Upper lobe of left lung (tissue), 4 donors: ENCODE results near the gene FBXL17.

Experiments
- EP300 ChIP-seq, 4 donors: sonication (generic); formaldehyde crosslinking; IDR thresholded peaks; one replicate each; pipeline ENCODE4 v1.5.1; 2017; ENCODE audit warnings: antibody characterized with exemption in 4 of 4, control low read depth in 2 of 4
- TF ChIP-seq, protein P1 (sequence below), 6 experiments: fragments of 450-650 bp in 4 of 6; fragments of 200-600 bp in 2 of 6; sonication (generic) in 2 of 6; IDR thresholded peaks; one replicate each; pipeline ENCODE4 v1.5.1; 2016 to 2019; ENCODE audit warnings: antibody characterized with exemption in 6 of 6

DNA sequence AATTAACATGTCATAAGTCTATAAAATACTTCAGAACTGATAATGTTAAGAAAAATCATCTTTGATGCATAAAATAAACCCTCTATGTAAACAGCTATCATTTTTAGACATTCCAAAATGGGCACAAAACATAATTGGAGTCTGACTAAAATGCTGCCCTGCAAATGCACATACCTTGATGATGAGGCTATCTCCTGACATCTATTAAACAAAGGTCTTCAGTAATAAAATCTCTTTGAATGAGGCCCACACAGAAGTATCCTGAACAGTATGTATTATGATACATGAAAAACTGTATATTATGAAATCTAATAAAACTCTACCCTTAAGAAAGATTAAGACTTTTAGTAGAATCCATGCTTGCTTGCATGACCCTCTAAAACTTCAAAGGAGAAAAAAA lies 66.1 kb downstream of the FBXL17 start:
- TF ChIP-seq, protein P1, sequence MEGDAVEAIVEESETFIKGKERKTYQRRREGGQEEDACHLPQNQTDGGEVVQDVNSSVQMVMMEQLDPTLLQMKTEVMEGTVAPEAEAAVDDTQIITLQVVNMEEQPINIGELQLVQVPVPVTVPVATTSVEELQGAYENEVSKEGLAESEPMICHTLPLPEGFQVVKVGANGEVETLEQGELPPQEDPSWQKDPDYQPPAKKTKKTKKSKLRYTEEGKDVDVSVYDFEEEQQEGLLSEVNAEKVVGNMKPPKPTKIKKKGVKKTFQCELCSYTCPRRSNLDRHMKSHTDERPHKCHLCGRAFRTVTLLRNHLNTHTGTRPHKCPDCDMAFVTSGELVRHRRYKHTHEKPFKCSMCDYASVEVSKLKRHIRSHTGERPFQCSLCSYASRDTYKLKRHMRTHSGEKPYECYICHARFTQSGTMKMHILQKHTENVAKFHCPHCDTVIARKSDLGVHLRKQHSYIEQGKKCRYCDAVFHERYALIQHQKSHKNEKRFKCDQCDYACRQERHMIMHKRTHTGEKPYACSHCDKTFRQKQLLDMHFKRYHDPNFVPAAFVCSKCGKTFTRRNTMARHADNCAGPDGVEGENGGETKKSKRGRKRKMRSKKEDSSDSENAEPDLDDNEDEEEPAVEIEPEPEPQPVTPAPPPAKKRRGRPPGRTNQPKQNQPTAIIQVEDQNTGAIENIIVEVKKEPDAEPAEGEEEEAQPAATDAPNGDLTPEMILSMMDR (IDR thresholded peaks at IDR 0.05), result no peak
- TF ChIP-seq EP300 (IDR thresholded peaks at IDR 0.05), result no peak
